ENCODE data around the gene VIM.
"Not testable (repeated sequence)": the region's sequence is repeated elsewhere in the genome, so short reads cannot be mapped to it uniquely, and the experiment has no call there.

VIM gene

DNA sequence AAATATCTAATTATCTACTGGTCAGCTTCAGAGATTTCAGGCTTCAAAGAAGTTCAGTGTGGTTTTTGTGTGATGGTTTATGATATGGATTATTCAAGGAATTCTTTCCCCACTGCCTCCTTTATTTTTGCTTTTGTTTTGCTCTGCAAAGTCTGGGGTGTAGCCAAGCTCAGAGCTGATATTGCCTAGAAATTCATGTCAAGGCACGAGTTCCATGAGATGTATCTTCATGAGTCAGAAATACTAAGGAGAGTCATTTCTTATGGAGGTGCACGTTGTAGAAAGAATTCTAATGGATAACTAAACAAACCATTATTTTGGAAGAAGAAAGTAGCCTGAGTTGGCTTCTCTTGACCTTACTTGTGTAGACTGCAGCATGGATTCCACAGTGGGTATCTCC lies 37.4 kb downstream of the VIM start:
- Histone ChIP-seq H3K9ac (ENCODE audit: low read length) (no peak overlapping the region), H3K9me3 (ENCODE audit: low read length) (peaks cover 5% of the 10 kb centered on the region; the same call in 1 of the 2 replicates), H3K4me3 (ENCODE audit: low read depth, low read length, poor library complexity, severe bottlenecking) (no peak overlapping the region), H3K36me3 (ENCODE audit: insufficient read depth, low read length) (no peaks in the 10 kb centered on the region), H2AFZ (ENCODE audit: low read length) (no peak overlapping the region), H4K20me1 (ENCODE audit: insufficient read depth, low read length) (no peaks in the 10 kb centered on the region), H3K27ac (ENCODE audit: low read depth, low read length, poor library complexity, severe bottlenecking) (no peak overlapping the region), H3F3A (ENCODE audit: insufficient read depth, low read length) (no peaks in the 10 kb centered on the region), H3K27me3 (ENCODE audit: insufficient read depth, low read length) (no peaks in the 10 kb centered on the region), H3K4me2 (ENCODE audit: low read length) (no peak overlapping the region), H3K79me2 (ENCODE audit: insufficient read depth, low read length) (no peaks in the 10 kb centered on the region), H3K4me1 (ENCODE audit: insufficient read depth, low read length, severe bottlenecking) (no peaks in the 10 kb centered on the region), H3K9me2 (ENCODE audit: low read depth, low read length) (no peaks in the 10 kb centered on the region)
- TF ChIP-seq EZH2 (IDR thresholded peaks at IDR 0.05; ENCODE audit: borderline replicate concordance, low read length), result no peak
- TF ChIP-seq, protein P1, sequence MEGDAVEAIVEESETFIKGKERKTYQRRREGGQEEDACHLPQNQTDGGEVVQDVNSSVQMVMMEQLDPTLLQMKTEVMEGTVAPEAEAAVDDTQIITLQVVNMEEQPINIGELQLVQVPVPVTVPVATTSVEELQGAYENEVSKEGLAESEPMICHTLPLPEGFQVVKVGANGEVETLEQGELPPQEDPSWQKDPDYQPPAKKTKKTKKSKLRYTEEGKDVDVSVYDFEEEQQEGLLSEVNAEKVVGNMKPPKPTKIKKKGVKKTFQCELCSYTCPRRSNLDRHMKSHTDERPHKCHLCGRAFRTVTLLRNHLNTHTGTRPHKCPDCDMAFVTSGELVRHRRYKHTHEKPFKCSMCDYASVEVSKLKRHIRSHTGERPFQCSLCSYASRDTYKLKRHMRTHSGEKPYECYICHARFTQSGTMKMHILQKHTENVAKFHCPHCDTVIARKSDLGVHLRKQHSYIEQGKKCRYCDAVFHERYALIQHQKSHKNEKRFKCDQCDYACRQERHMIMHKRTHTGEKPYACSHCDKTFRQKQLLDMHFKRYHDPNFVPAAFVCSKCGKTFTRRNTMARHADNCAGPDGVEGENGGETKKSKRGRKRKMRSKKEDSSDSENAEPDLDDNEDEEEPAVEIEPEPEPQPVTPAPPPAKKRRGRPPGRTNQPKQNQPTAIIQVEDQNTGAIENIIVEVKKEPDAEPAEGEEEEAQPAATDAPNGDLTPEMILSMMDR (IDR thresholded peaks at IDR 0.05; ENCODE audit: low read length), result no peak

DNA sequence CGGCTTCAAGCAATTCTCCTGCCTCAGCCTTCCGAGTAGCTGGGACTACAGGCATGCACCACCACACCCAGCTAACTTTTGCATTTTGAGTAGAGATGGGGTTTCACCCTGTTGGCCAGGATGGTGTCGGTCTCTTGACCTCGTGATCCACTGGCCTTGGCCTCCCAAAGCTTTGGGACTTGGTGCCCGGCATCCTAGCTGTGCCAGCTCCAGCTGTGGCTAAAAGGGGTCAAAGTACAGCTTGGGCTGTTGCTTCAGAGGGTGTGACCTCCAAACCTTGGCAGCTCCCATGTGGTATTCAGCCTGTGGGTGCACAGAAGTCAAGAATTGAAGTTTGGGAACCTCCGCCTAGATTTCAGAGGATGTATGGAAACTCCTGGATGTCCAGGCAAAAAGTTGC lies 38.5 kb downstream of the VIM start:
- H3K4me1 ChIP-seq (ENCODE audit: insufficient read depth, low read length, severe bottlenecking); H3K27ac ChIP-seq (ENCODE audit: low read depth, low read length, poor library complexity, severe bottlenecking); H2AFZ ChIP-seq (ENCODE audit: low read length); H3F3A ChIP-seq (ENCODE audit: insufficient read depth, low read length); H3K9ac ChIP-seq (ENCODE audit: low read length); H3K4me2 ChIP-seq (ENCODE audit: low read length); H3K36me3 ChIP-seq (ENCODE audit: insufficient read depth, low read length); H3K4me3 ChIP-seq (ENCODE audit: low read depth, low read length, poor library complexity, severe bottlenecking); H3K79me2 ChIP-seq (ENCODE audit: insufficient read depth, low read length); H4K20me1 ChIP-seq (ENCODE audit: insufficient read depth, low read length); H3K9me3 ChIP-seq (ENCODE audit: low read length); H3K9me2 ChIP-seq (ENCODE audit: low read depth, low read length); H3K27me3 ChIP-seq (ENCODE audit: insufficient read depth, low read length): not testable (repeated sequence)

DNA sequence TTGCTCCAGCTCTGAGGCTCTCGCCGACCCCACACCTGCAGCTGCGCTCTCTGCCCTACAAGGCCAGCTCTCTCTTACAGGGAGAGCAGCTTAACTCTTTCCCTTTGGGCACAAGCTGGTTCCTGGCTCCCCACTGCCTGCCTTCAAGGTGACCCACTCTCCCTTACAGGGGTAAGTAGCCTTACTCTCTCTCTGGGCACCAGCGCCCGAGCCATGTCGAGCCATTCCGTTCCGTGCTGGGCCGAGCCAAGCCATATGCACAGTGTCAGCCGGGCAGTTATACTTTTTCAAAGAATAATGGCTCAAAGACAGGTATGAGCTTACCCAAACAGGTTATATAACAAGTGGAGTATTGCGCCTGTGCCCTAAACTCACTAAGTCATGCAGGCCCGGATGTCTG lies 44.6 kb downstream of the VIM start:
- Histone ChIP-seq H3K27ac (ENCODE audit: low read depth, low read length, poor library complexity, severe bottlenecking) (no peak overlapping the region), H3K4me1 (ENCODE audit: insufficient read depth, low read length, severe bottlenecking) (no peaks in the 10 kb centered on the region), H2AFZ (ENCODE audit: low read length) (no peak overlapping the region)

DNA sequence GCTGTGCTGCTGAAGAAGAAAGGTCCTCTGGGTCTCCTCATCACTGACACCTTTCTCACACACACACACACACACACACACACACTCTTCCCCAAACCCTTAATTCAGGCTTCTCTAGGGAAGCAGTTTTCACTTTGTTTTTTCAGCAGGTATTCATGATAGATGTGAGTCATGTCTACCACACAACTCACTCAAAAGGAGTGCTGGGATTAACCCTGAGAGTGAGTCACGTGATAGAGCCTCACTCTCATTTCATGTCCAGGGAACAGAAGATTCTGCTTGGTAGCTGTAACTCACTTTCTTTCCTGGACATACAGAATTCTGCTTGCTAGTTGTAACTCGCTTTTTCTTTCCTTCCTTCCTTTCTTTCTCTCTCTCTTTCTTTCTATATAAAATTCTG lies 45.4 kb downstream of the VIM start:
- H3F3A ChIP-seq (ENCODE audit: insufficient read depth, low read length), result no peaks in the 10 kb centered on the region
- no peaks in the 10 kb centered on the region for H3K9me2 ChIP-seq (ENCODE audit: low read depth, low read length)
- no peak overlapping the region for H3K4me3 ChIP-seq (ENCODE audit: low read depth, low read length, poor library complexity, severe bottlenecking)
- TF ChIP-seq, protein P1 (IDR thresholded peaks at IDR 0.05; ENCODE audit: low read length), result no peak
- TF ChIP-seq EZH2 (IDR thresholded peaks at IDR 0.05; ENCODE audit: borderline replicate concordance, low read length), result no peak
- H4K20me1 ChIP-seq (ENCODE audit: insufficient read depth, low read length), result no peaks in the 10 kb centered on the region
- no peaks in the 10 kb centered on the region for H3K27me3 ChIP-seq (ENCODE audit: insufficient read depth, low read length)
- H3K9me3 ChIP-seq (ENCODE audit: low read length), result no peaks in the 10 kb centered on the region
- H3K9ac ChIP-seq (ENCODE audit: low read length), result no peak overlapping the region
- no peak overlapping the region for H2AFZ ChIP-seq (ENCODE audit: low read length)
- H3K27ac ChIP-seq (ENCODE audit: low read depth, low read length, poor library complexity, severe bottlenecking), result no peak overlapping the region
- H3K4me2 ChIP-seq (ENCODE audit: low read length), result no peak overlapping the region
- H3K79me2 ChIP-seq (ENCODE audit: insufficient read depth, low read length), result no peaks in the 10 kb centered on the region
- no peaks in the 10 kb centered on the region for H3K4me1 ChIP-seq (ENCODE audit: insufficient read depth, low read length, severe bottlenecking)
- no peaks in the 10 kb centered on the region for H3K36me3 ChIP-seq (ENCODE audit: insufficient read depth, low read length)

More for the DNA sequence above, 44.6 kb downstream of the VIM start:
- no peaks in the 10 kb centered on the region for H3K9me2 ChIP-seq (ENCODE audit: low read depth, low read length)
- H3K9me3 ChIP-seq (ENCODE audit: low read length), result no peaks in the 10 kb centered on the region
- H3K36me3 ChIP-seq (ENCODE audit: insufficient read depth, low read length), result no peaks in the 10 kb centered on the region
- no peak overlapping the region for H3K9ac ChIP-seq (ENCODE audit: low read length)
- no peak overlapping the region for H3K4me3 ChIP-seq (ENCODE audit: low read depth, low read length, poor library complexity, severe bottlenecking)
- no peaks in the 10 kb centered on the region for H3K79me2 ChIP-seq (ENCODE audit: insufficient read depth, low read length)
- no peaks in the 10 kb centered on the region for H3F3A ChIP-seq (ENCODE audit: insufficient read depth, low read length)
- H4K20me1 ChIP-seq (ENCODE audit: insufficient read depth, low read length), result no peaks in the 10 kb centered on the region
- no peak overlapping the region for H3K4me2 ChIP-seq (ENCODE audit: low read length)
- H3K27me3 ChIP-seq (ENCODE audit: insufficient read depth, low read length), result no peaks in the 10 kb centered on the region
- TF ChIP-seq EZH2 (IDR thresholded peaks at IDR 0.05; ENCODE audit: borderline replicate concordance, low read length), result no peak
- TF ChIP-seq, protein P1 (IDR thresholded peaks at IDR 0.05; ENCODE audit: low read length), result no peak
